Amygdala (tissue), 56 donors: ENCODE data around the gene RANBP9.

ENCODE experiments used
- DNase-seq, 56 donors: peaks; one replicate each; lab custom pipeline; 2025; lab: John Stamatoyannopoulos, UW

The RANBP9 gene

GRCh38 chr6:13680448-13680968, 31.1 kb downstream of the RANBP9 start:
- no peak for DNase-seq

GRCh38 chr6:13679996-13680395, 31.6 kb downstream of the RANBP9 start:
- DNase-seq, result no peak

- DNase-seq, result no peak
Measured at GRCh38 chr6:13678255-13678983, 33.2 kb downstream of the RANBP9 start.

GRCh38 chr6:13677878-13678254, 33.8 kb downstream of the RANBP9 start:
- no peak for DNase-seq

GRCh38 chr6:13676551-13677156, 35.0 kb downstream of the RANBP9 start:
- no peak for DNase-seq

- DNase-seq, result no peak
Measured at GRCh38 chr6:13674533-13675190, 37.0 kb downstream of the RANBP9 start.

- no peak for DNase-seq
Measured at GRCh38 chr6:13673825-13674444, 37.7 kb downstream of the RANBP9 start.

GRCh38 chr6:13673368-13673767, 38.3 kb downstream of the RANBP9 start:
- DNase-seq, result no peak

- DNase-seq, result no peak
Measured at GRCh38 chr6:13672904-13673303, 38.7 kb downstream of the RANBP9 start.

GRCh38 chr6:13671548-13672127, 40.0 kb downstream of the RANBP9 start:
- DNase-seq, result no peak

- no peak for DNase-seq
Measured at GRCh38 chr6:13669476-13669875, 42.2 kb downstream of the RANBP9 start.

GRCh38 chr6:13668291-13668928, 43.2 kb downstream of the RANBP9 start:
- DNase-seq, result no peak

GRCh38 chr6:13667655-13668054, 44.0 kb downstream of the RANBP9 start:
- no peak for DNase-seq

GRCh38 chr6:13666194-13667105, 45.2 kb downstream of the RANBP9 start:
- no peak for DNase-seq

- no peak for DNase-seq
Measured at GRCh38 chr6:13664703-13665352, 46.8 kb downstream of the RANBP9 start.

- no peak for DNase-seq
Measured at GRCh38 chr6:13663986-13664385, 47.6 kb downstream of the RANBP9 start.

GRCh38 chr6:13662651-13663334, 48.8 kb downstream of the RANBP9 start:
- no peak for DNase-seq

- no peak for DNase-seq
Measured at GRCh38 chr6:13661647-13662046, 50.0 kb downstream of the RANBP9 start.
